Subcutaneous abdominal adipose tissue (tissue), 5 donors: Measurements from ENCODE around the gene FAM222A.

ENCODE experiments used
- H3K27ac ChIP-seq: one replicate; pipeline ENCODE4 v1.7.0; 2013; ENCODE audit warnings: low read depth, mild to moderate bottlenecking, inconsistent platforms, low read length, moderate library complexity
- H3K27me3 ChIP-seq, 5 donors: one replicate each; pipeline ENCODE4 v1.7.0; 2013; ENCODE audit warnings: low read length in 5 of 5, inconsistent platforms in 1 of 5; ENCODE audit not compliant: control insufficient read depth in 5 of 5, insufficient read depth in 4 of 5
- H3K36me3 ChIP-seq, 5 donors: one replicate each; pipeline ENCODE4 v1.7.0; 2013; ENCODE audit warnings: low read length in 5 of 5; ENCODE audit not compliant: control insufficient read depth in 5 of 5, insufficient read depth in 5 of 5
- H3K4me1 ChIP-seq, 5 donors: one replicate each; pipeline ENCODE4 v1.7.0; 2013; ENCODE audit warnings: low read length in 5 of 5, mild to moderate bottlenecking in 3 of 5, moderate library complexity in 1 of 5; ENCODE audit not compliant: control insufficient read depth in 5 of 5, insufficient read depth in 5 of 5
- H3K4me3 ChIP-seq, 5 donors: one replicate each; pipeline ENCODE4 v1.7.0; 2013; ENCODE audit warnings: low read length in 5 of 5, low read depth in 1 of 5
- H3K9ac ChIP-seq, 5 donors: one replicate each; pipeline ENCODE4 v1.7.0; 2013; ENCODE audit warnings: low read length in 5 of 5, mild to moderate bottlenecking in 4 of 5, moderate library complexity in 3 of 5
- H3K9me3 ChIP-seq, 5 donors: one replicate each; pipeline ENCODE4 v1.7.0; 2013; ENCODE audit warnings: low read length in 5 of 5; ENCODE audit not compliant: control insufficient read depth in 5 of 5
- donor health status: healthy.
- donor health status: healthy.
- donor health status: healthy.
- donor health status: healthy.
- donor health status: healthy.

The FAM222A gene

DNA sequence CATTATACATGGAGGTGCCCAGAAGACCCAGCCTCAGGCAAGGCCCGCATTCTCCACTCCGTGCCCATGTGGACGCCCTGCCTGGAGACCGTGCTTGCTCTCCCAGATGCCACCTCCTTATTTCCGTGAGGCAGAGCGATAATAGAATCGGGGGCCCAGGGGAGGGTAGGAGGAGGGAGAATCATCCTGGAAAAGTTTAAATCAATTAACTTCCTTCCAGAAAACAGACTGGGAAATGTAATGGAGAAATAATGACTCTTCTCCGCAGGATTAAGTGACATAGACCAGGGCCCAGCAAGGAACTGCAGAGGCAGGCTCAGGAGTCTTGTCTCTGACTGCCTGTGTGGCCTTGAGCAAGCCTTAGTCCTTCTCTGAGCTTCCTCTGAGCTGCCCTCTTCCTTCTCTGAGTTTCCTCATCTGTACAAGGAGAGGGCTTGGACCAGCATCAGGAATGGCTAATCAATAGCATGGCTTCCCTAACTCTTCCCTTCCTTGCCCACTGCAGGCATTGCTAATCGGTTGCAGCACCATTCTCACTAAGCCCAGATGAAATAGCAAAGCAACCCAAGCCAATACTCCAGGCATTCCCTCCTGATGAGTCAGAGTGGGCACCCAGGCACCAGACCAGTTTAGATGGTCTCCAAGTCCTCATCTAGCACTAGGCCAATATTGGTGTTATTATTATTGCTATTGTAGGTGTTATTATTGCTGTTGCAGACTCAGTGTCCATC, 11.3 kb upstream of the FAM222A start:
- H3K4me1 ChIP-seq: peaks cover 0 to 4% (median 0%) of the 10 kb centered on the region in 5 donors
- no peak overlapping the region for H3K27ac ChIP-seq
- no peaks in the 10 kb centered on the region for H3K9me3 ChIP-seq
- H3K36me3 ChIP-seq: no peaks in the 10 kb centered on the region
- H3K27me3 ChIP-seq: peaks cover 0 to 5% (median 4%) of the 10 kb centered on the region in 5 donors
- no peak overlapping the region for H3K9ac ChIP-seq
- H3K4me3 ChIP-seq: no peak overlapping the region

DNA sequence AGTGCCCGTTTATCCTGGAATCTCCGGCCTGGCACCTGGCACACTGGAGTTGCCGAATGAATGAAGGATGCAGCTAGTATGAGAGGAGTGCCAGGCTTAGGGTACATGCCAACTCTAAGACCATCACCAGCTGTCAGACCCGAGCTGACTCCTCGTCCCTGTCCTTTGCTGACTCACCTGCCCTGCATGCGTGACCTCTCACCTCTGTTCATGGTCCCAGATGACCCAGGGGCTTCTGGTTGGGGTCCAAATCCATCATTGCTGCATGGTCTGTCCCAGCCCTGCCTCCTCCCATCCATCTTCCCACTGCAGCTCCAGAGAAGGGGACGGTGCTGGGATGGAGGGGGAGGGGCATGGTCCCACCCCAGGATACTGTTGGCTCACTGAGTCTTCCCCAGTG, 9.9 kb upstream of the FAM222A start:
- no peaks in the 10 kb centered on the region for H3K36me3 ChIP-seq
- H3K27ac ChIP-seq: no peak overlapping the region
- H3K4me1 ChIP-seq: peaks cover 0 to 4% (median 0%) of the 10 kb centered on the region in 5 donors
- no peak overlapping the region for H3K4me3 ChIP-seq
- peaks cover 0 to 7% (median 4%) of the 10 kb centered on the region in 5 donors for H3K27me3 ChIP-seq
- H3K9me3 ChIP-seq: no peaks in the 10 kb centered on the region
- H3K9ac ChIP-seq: no peak overlapping the region

DNA sequence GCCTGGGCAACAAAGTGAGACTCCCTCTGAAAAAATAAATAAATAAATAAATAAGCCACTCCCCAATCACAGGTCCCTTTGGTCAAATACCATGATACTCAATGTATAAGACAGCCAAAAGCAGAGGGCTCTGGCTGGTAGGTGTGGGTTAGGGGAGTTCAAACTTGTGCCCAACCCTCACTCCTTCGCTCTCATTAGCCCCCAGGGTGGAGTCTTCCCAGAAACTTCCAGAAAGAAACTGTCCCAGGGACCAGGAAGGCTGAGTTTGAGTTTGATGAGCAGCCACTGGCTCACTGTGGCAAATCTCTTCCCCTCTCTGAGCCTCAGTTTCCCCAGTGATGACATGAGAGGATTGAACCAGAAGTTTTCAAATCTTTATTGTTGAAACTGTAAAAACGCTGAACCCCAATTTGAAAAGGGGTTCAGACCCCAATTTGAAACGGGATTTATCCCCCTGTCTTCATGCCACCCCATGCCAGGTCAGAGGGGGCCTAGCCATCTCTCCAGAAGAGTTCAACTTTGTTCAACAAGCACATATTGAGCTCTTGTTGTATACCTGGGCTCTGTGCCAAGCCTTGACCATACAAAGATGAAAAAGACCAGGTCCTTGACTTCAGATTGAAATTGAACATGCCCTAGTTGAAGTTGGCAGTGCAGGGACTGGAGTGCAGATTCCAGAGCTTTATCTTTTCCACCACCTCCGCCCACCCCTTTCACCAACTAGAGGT, 9.1 kb upstream of the FAM222A start:
- H3K4me3 ChIP-seq: no peak overlapping the region
- H3K9me3 ChIP-seq: no peaks in the 10 kb centered on the region
- no peak overlapping the region for H3K9ac ChIP-seq
- peaks cover 0 to 4% (median 0%) of the 10 kb centered on the region in 5 donors for H3K4me1 ChIP-seq
- H3K36me3 ChIP-seq: no peaks in the 10 kb centered on the region
- peaks cover 0 to 12% (median 6%) of the 10 kb centered on the region in 5 donors for H3K27me3 ChIP-seq
- no peak overlapping the region for H3K27ac ChIP-seq

DNA sequence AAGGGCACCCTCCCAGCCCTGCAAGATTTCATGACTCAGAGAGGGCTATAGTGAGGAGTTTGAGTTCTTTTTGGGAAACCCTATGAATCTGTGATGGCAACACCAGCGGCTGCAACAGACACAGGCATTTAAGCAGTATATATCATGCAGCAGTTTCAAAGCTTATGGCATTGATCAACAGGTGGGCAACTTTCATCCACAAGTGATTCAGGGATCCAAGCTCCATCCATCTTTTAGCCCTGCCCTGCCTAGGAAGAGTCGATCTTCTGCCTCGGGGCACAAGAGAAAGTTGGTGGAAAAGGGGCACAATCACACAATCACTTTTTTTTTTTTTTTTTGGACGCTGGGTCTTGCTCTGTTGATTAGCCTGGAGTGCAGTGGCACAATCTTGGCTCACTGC, 8.3 kb upstream of the FAM222A start:
- no peaks in the 10 kb centered on the region for H3K9me3 ChIP-seq
- H3K27ac ChIP-seq: no peak overlapping the region
- H3K36me3 ChIP-seq: no peaks in the 10 kb centered on the region
- peaks cover 0 to 14% (median 4%) of the 10 kb centered on the region in 5 donors for H3K27me3 ChIP-seq
- H3K4me3 ChIP-seq: no peak overlapping the region
- no peak overlapping the region for H3K9ac ChIP-seq
- peaks cover 0 to 4% (median 0%) of the 10 kb centered on the region in 5 donors for H3K4me1 ChIP-seq

DNA sequence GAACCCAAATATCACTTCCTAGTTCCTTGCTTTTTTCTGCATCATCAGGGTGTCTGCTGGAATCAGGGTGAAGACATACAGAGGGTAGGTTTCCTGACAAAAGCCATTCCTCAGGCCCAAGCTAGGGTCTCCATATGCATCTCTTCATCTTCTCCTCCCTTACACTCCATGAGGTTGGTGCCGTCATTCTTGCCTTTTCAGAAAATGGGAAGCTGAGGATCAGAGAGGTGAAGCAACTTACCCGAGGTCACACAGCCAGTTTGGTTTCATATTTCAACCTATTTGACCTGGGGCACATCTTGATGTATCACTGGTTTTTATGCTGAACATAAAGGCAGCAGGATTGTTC, 7.3 kb upstream of the FAM222A start:
- H3K9ac ChIP-seq: no peak overlapping the region
- no peaks in the 10 kb centered on the region for H3K36me3 ChIP-seq
- H3K9me3 ChIP-seq: no peaks in the 10 kb centered on the region
- peaks cover 0 to 4% (median 0%) of the 10 kb centered on the region in 5 donors for H3K4me1 ChIP-seq
- H3K27ac ChIP-seq: no peak overlapping the region
- peaks cover 6 to 24% (median 14%) of the 10 kb centered on the region in 5 donors for H3K27me3 ChIP-seq
- H3K4me3 ChIP-seq: no peak overlapping the region

DNA sequence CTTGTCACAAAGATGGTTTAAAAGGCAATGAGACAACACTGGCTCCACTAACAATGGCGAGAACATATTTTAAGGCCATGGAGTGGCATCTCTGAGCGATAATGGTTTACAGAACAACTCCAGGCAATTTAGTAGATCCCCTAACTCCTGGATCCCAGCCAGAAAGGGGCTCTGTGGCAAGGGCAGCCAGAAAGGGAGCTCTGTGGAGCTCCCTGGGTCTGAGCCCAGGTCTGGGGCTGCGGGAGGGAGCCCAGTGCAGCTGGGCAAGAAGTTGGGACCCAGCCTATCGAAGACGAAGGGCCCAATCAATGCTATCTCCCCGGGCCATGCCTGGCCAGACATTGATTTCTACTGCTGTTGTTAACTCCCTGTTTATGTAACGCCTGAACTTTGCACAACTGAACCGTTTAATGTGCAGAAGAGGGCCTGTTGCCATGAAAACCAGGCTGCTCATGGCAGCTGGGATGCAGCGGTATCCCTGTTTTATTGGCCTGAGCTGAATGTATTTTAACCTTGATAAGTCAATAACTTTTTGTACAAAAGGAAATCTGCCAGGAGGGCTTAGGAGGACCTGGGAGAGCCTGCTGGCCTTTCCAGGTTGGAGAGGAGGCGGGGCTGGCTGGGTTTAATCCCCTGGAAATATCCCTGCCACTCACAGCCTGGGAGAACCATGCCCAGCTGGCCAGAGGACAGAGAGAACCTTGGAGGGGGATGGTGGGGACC, 6.7 kb upstream of the FAM222A start:
- peaks cover 12 to 30% (median 19%) of the 10 kb centered on the region in 5 donors for H3K27me3 ChIP-seq
- no peaks in the 10 kb centered on the region for H3K9me3 ChIP-seq
- no peak overlapping the region for H3K9ac ChIP-seq
- no peak overlapping the region for H3K27ac ChIP-seq
- peaks cover 0 to 4% (median 0%) of the 10 kb centered on the region in 5 donors for H3K4me1 ChIP-seq
- no peaks in the 10 kb centered on the region for H3K36me3 ChIP-seq
- no peak overlapping the region for H3K4me3 ChIP-seq

DNA sequence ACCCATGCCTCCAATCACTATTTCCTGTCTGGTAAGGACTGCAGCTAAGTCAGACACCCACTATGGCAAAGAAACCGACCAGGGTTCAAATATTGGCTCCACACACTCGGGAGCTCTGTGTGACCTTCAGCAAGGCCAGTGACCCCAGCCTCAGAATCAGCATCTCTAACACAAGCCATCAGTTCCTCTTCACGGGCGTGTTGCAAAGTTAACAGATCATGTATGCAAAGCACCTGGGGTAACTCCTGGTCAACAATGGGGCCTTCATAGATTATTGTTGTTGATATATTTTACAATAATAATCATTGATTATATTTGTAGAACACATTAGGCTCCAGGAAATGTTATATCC, 6.2 kb upstream of the FAM222A start:
- Histone ChIP-seq H3K4me3 (no peak overlapping the region), H3K27ac (no peak overlapping the region), H3K9me3 (no peaks in the 10 kb centered on the region), H3K4me1 (peaks cover 0 to 4% (median 0%) of the 10 kb centered on the region in 5 donors), H3K36me3 (no peaks in the 10 kb centered on the region), H3K9ac (no peak overlapping the region), H3K27me3 (peaks cover 15 to 35% (median 23%) of the 10 kb centered on the region in 5 donors)

DNA sequence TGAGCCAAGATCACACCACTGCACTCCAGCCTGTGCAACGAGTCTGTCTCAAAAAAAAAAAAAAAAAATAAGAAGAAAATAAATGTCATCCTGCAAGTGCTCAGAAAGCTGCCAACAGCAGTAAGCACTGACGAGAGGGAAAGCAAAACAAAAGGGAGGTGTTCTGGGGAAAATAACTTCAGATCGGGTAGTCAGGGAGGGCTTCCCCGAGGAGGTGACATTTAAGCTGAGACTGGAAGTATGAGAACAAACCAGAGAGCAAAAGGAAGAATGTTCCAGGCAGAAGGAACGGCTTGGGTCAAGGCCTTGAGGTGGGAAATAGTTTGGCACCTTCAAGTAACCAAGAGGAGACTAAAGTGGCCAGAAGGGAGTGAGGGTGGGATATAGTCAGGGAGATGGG, 4.7 kb upstream of the FAM222A start:
- Histone ChIP-seq H3K9me3 (no peaks in the 10 kb centered on the region), H3K9ac (no peak overlapping the region), H3K27ac (no peak overlapping the region)

DNA sequence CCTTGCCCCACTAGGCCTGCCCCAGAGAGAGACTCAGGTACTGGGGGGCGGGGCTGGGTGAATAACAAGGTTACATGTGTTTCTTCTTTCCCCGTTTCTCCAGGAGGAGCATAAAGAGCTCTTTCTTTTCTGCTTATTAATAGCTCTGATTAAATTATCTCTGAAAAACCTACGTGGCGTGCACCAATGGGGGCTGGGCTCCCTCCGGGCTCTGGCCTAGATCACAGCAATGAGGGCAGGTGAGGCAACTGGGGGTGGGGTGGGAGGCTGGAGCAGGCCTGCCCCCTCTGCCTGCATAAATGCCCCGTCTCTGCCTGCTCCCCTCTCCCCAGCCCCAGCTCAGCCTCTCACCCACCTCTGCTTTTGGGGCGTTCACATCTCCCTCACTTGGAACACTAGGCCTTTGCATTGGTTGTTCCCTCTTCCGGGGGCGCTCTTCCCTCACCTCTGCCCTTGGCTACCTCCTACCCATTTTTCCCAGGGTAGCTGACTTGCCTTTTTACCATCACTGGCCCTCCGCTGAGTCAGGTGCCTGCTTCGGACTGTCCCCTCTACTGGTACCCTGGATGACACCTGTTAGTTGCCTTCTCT, 4.1 kb upstream of the FAM222A start:
- Histone ChIP-seq H3K36me3 (no peaks in the 10 kb centered on the region), H3K4me3 (no peak overlapping the region), H3K9ac (no peak overlapping the region), H3K4me1 (peaks cover 0 to 10% (median under 1%) of the 10 kb centered on the region in 5 donors), H3K27me3 (peaks cover 16 to 35% (median 25%) of the 10 kb centered on the region in 5 donors), H3K9me3 (no peaks in the 10 kb centered on the region), H3K27ac (no peak overlapping the region)

More for the DNA sequence above, 4.7 kb upstream of the FAM222A start:
- Histone ChIP-seq H3K4me1 (peaks cover 0 to 8% (median 0%) of the 10 kb centered on the region in 5 donors), H3K27me3 (peaks cover 16 to 35% (median 25%) of the 10 kb centered on the region in 5 donors), H3K4me3 (no peak overlapping the region), H3K36me3 (no peaks in the 10 kb centered on the region)
